HL-60 (cell line): ENCODE measurements around the gene TYRP1.

Experiments
- DNase-seq, 2 experiments: peaks; one replicate each; pipeline ENCODE4 v3.0.0-alpha.2; 2010 to 2020; ENCODE audit warnings: low read depth in 1 of 2, low spot score in 1 of 2
- H3K27ac ChIP-seq: fragments of 250-450 bp; sonication (Bioruptor Pico); replicated peaks from 2 replicates; pipeline ENCODE4 v1.5.1; 2020; ENCODE audit warnings: mild to moderate bottlenecking, moderate library complexity
- H3K27me3 ChIP-seq: fragments of 250-450 bp; sonication (Bioruptor Pico); 2 replicates; pipeline ENCODE4 v1.5.1; 2021; ENCODE audit warnings: mild to moderate bottlenecking, moderate library complexity; ENCODE audit not compliant: insufficient read depth, poor library complexity, severe bottlenecking
- H3K4me3 ChIP-seq: replicated peaks from 2 replicates; pipeline ENCODE4 v1.5.1; 2011; ENCODE audit warnings: mild to moderate bottlenecking, control low read depth, low read length; ENCODE audit not compliant: insufficient read depth
- GABPA ChIP-seq: IDR thresholded peaks from 2 replicates; pipeline ENCODE4 v1.6.1; 2012; ENCODE audit warnings: low read depth
- POLR2AphosphoS5 ChIP-seq: IDR thresholded peaks from 2 replicates; pipeline ENCODE4 v1.6.1; 2012; ENCODE audit warnings: low read depth
- REST ChIP-seq: IDR thresholded peaks from 2 replicates; pipeline ENCODE4 v1.6.1; 2012; ENCODE audit warnings: low read depth; ENCODE audit not compliant: insufficient replicate concordance
- SPI1 ChIP-seq: IDR thresholded peaks from 2 replicates; pipeline ENCODE4 v1.6.1; 2012; ENCODE audit warnings: low read depth, mild to moderate bottlenecking, borderline replicate concordance
- TF ChIP-seq, protein P1 (sequence below): IDR thresholded peaks from one replicate; pipeline ENCODE4 v1.5.1; 2011; ENCODE audit warnings: low read length, control low read depth, inconsistent platforms; ENCODE audit not compliant: insufficient read depth

Gene TYRP1

GRCh38 chr9:12701126-12701525 is 7.9 kb downstream of the TYRP1 start:
- no peak overlapping the region for H3K27ac ChIP-seq
- no peak overlapping the region for H3K4me3 ChIP-seq
- DNase-seq: no peak
- H3K27me3 ChIP-seq: no peaks in the 10 kb centered on the region
- TF ChIP-seq SPI1: no peak
- TF ChIP-seq, protein P1, sequence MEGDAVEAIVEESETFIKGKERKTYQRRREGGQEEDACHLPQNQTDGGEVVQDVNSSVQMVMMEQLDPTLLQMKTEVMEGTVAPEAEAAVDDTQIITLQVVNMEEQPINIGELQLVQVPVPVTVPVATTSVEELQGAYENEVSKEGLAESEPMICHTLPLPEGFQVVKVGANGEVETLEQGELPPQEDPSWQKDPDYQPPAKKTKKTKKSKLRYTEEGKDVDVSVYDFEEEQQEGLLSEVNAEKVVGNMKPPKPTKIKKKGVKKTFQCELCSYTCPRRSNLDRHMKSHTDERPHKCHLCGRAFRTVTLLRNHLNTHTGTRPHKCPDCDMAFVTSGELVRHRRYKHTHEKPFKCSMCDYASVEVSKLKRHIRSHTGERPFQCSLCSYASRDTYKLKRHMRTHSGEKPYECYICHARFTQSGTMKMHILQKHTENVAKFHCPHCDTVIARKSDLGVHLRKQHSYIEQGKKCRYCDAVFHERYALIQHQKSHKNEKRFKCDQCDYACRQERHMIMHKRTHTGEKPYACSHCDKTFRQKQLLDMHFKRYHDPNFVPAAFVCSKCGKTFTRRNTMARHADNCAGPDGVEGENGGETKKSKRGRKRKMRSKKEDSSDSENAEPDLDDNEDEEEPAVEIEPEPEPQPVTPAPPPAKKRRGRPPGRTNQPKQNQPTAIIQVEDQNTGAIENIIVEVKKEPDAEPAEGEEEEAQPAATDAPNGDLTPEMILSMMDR: no peak
- no peak for TF ChIP-seq POLR2AphosphoS5
- no peak for TF ChIP-seq REST
- no peak for TF ChIP-seq GABPA

GRCh38 chr9:12702160-12702758 is 9.1 kb downstream of the TYRP1 start:
- no peak overlapping the region for H3K27ac ChIP-seq
- TF ChIP-seq REST (no peak), GABPA (no peak), SPI1 (no peak), POLR2AphosphoS5 (no peak)
- TF ChIP-seq, protein P1: no peak
- DNase-seq: no peak
- H3K27me3 ChIP-seq: no peaks in the 10 kb centered on the region
- no peak overlapping the region for H3K4me3 ChIP-seq

DNA sequence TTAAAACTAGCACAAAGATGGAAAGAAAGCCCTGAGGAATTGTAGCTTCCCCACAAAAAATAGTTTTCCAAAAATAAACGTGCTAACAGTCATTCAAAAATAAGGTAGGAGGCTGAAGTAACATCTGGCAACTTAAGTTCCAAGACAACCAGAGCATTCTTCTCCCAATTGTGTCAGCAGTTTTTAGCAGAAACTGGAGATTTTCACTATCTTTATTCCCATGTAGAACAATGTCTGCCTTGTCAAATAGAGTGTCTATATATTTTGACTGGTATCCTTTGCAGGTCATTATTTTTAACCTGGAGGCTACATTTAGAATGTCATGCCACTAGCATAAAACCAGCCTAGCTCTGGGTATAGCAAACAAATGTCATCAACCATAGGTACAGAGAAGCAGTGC is 10.8 kb downstream of the TYRP1 start:
- DNase-seq: no peak
- TF ChIP-seq, protein P1: no peak
- TF ChIP-seq REST (no peak), SPI1 (no peak), GABPA (no peak), POLR2AphosphoS5 (no peak)
- no peaks in the 10 kb centered on the region for H3K27me3 ChIP-seq
- H3K4me3 ChIP-seq: no peak overlapping the region
- no peak overlapping the region for H3K27ac ChIP-seq
